GM12891 (cell line): ENCODE measurements around the gene SMIM3.
A peak's percentile ranks its signal among the peaks of the same experiment; 100 is the strongest.
"Not testable (repeated sequence)": the region's sequence is repeated elsewhere in the genome, so short reads cannot be mapped to it uniquely, and the experiment has no call there.

Experiments used
- DNase-seq: peaks from one replicate; pipeline ENCODE4 v3.0.0; 2011; ENCODE audit warnings: low spot score; ENCODE audit not compliant: insufficient read length
- FAIRE-seq: peaks from 2 replicates; lab custom pipeline; 2011; peaks lifted over from hg19 to GRCh38; lab: Jason Lieb, UNC
- PAX5 ChIP-seq: IDR thresholded peaks from 2 replicates; pipeline ENCODE4 v1.6.1; 2011; ENCODE audit warnings: low read length, moderate library complexity, mild to moderate bottlenecking; ENCODE audit not compliant: insufficient read depth, severe bottlenecking
- POLR2A ChIP-seq: IDR thresholded peaks from 2 replicates; pipeline ENCODE4 v1.6.1; 2011; ENCODE audit warnings: low read depth, low read length, control low read depth
- POLR2AphosphoS5 ChIP-seq: IDR thresholded peaks from 2 replicates; pipeline ENCODE4 v1.6.1; 2011; ENCODE audit warnings: low read depth, low read length, control low read depth
- POU2F2 ChIP-seq: IDR thresholded peaks from 2 replicates; pipeline ENCODE4 v1.6.1; 2011; ENCODE audit warnings: low read depth, mild to moderate bottlenecking, control low read depth, low read length, moderate library complexity
- SPI1 ChIP-seq: IDR thresholded peaks from 2 replicates; pipeline ENCODE4 v1.6.1; 2011; ENCODE audit warnings: low read depth, low read length, control low read depth
- TAF1 ChIP-seq: IDR thresholded peaks from 2 replicates; pipeline ENCODE4 v1.6.1; 2011; ENCODE audit warnings: low read depth, low read length, control low read depth

SMIM3 gene

DNA sequence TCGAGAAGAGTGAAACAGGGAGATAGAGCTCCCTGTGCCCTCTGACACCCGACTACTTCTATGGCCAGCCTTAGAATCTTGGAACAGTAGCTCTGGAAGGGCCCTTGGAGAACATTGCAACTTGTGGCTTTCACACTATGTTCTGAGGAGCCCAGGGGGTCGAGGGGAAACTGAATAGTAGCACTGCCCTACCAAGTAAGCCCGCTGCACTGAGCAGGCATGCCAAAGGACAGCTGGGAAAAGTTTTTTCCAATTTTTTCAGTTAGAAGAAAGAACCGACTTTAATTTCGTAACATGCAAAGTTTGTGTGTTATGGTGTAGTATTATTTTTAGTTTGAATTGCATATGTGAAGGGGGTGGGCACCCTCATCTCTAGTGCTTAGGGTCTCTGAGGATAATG, 10.9 kb downstream of the SMIM3 start:
- no peak for TF ChIP-seq SPI1
- no peak for TF ChIP-seq PAX5
- TF ChIP-seq POLR2AphosphoS5, result no peak
- no peak for TF ChIP-seq POLR2A
- no peak for TF ChIP-seq POU2F2
- no peak for TF ChIP-seq TAF1
- no peak for DNase-seq
- FAIRE-seq, result peak; percentile 71

DNA sequence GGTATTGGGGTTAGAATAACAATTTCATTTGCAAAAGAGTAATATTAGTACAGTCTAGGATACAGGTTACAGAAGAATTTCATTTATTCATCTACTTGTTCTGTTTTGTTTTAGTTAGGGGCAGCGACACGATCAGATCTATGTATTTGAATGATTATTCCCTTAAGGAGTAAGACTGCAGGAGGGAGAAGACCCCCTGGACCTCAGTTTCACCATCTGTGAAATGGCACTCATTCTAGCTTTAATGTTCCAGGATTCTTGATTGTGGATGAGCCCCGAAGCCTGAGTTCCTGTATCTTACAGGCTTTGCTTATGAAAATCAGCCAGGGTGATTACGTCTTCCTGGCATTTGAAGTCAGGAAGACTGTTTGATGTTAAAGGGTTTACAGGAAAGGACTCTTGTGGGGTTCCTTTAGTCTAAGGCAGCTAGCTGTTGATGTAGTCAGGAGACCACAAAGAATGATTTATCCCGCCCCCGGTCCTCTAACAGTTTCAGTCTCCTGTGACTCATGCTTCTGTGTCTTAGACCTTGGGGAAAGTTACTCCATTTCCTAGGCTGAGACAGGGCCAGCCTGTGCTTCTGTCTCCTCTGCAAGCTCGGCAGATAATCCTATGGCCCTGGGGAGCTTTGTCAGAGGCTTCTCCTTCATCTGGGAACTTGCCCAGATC, 11.5 kb downstream of the SMIM3 start:
- DNase-seq (no peak), FAIRE-seq (peak; percentile 84)
- TF ChIP-seq POLR2A (peak; percentile 67; the same call in 1 of the 2 replicates), POLR2AphosphoS5 (peak; percentile 53; the same call in 1 of the 2 replicates), POU2F2 (peak; percentile 46; the same call in 1 of the 2 replicates), TAF1 (no peak), SPI1 (no peak), PAX5 (no peak)

DNA sequence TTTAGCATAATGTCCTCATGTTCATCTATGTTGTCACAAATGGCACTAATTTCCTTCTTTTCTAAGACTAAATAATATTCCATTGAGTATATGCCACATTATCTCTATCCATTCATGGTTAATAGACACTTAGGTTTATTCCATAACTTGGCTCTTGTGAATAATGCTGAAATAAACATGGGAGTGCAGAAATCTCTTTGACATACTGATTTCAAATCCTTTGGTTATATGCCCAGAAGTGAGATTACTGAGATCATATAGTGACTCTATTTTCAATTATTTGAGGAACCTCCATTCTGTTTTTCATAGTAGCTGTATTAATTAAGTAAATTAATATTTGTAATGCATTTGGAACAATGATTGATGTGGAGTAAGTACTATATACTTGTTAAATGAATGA, 13.0 kb downstream of the SMIM3 start:
- FAIRE-seq (no peak), DNase-seq (no peak)
- TF ChIP-seq POLR2A, result no peak
- TF ChIP-seq TAF1, result no peak
- no peak for TF ChIP-seq POLR2AphosphoS5
- TF ChIP-seq SPI1, result no peak
- TF ChIP-seq POU2F2, result no peak
- TF ChIP-seq PAX5, result no peak

- peak; percentile 79 for TF ChIP-seq SPI1
- not testable (repeated sequence) for FAIRE-seq, DNase-seq
Observed at GRCh38 chr5:150793423-150793888, 14.9 kb downstream of the SMIM3 start.

DNA sequence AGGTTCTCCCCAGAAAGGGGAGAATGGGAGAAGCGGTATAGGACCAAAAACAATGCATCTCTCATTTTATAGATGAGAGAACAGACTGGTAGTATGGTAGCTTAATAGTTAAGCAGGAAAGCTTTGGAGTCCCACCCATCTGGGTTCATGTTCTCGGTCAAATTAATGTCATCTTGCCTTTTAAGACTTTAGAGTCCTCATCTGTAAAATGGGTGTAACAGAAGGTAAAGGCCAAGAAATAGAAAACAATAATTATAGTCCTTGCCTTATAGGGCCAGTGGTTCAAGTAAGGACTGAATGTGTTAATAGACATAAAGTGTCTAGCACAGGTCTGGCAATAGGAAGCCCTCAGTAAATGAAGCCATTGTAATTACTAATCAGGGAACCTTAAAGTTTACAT, 16.4 kb downstream of the SMIM3 start:
- DNase-seq, result no peak
- no peak for FAIRE-seq
- TF ChIP-seq POLR2AphosphoS5 (no peak), SPI1 (no peak), POU2F2 (no peak)

DNA sequence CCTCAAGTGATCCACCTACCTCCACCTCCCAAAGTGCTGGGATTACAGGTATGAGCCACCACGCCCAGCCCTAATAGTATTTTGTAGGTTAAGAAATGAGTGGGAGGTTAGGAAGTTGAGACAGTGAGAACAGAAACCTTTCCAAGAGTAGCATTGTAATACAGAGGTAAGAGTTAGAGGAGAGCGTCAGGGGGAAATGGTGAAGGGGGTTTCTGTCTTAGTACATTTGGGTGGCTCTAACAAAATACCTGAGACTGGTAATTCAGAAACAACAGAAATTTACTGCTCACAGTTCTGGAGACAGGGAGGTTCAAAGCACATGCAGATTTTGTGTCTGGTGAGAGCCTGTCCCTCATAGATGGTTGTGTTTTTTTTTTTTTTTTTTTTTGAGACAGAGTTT, 18.8 kb downstream of the SMIM3 start:
- FAIRE-seq (no peak), DNase-seq (no peak)
- no peak for TF ChIP-seq POU2F2
- TF ChIP-seq PAX5, result no peak
- TF ChIP-seq POLR2AphosphoS5, result no peak
- TF ChIP-seq POLR2A, result no peak
- TF ChIP-seq TAF1, result no peak

DNA sequence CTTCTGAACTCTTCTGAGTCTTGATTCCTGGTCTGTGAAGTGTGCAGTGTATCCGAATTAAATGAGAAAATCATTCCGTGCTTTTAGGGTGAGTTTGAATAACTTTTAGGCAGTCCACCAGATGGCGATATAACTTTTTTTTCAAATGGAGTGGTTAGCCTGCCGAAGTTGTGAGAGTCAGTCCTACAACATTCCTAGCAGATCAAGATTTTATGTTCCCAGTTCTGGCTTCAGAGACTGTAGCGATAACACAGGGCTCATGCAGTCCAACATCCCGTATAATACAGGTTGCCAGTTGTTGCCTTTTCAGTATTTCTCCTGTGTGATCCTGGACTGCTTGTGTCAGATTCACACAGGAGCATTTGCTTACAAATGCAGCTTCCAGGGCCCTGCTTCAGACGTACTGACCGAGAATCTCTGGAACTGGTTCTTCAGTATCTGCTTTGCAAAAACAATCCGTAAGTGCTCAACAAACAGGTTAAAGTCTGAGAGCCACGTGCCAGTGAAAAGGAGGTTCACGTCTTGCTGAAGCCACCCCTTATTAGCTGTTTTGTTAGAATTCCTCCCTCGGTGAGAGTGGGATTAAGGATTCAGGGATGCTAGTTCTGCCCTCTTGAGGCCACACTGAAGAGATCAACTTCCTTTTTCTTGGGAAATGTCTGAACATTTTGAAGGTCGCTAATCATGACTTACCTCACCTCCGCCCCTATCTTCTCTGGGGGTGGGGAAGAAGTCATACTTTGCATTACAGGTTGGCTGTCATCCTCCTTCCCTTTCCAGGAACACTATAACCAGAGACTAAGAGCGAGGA, 22.8 kb downstream of the SMIM3 start:
- DNase-seq (no peak), FAIRE-seq (peak; percentile 91)

GRCh38 chr5:150804388-150804787, 25.8 kb downstream of the SMIM3 start:
- DNase-seq (no peak), FAIRE-seq (no peak)
- no peak for TF ChIP-seq POU2F2

More for the DNA sequence above, 22.8 kb downstream of the SMIM3 start:
- no peak for TF ChIP-seq TAF1
- TF ChIP-seq POLR2AphosphoS5, result no peak
- TF ChIP-seq PAX5, result no peak
- TF ChIP-seq POU2F2, result no peak
- TF ChIP-seq POLR2A, result no peak
- no peak for TF ChIP-seq SPI1

GRCh38 chr5:150809363-150809762, 30.8 kb downstream of the SMIM3 start:
- no peak for DNase-seq
- FAIRE-seq, result no peak
- TF ChIP-seq TAF1 (no peak), PAX5 (no peak), SPI1 (no peak), POLR2AphosphoS5 (no peak), POU2F2 (no peak), POLR2A (no peak)

- no peak for DNase-seq
- no peak for FAIRE-seq
- TF ChIP-seq SPI1, result no peak
- TF ChIP-seq POLR2A, result no peak
- TF ChIP-seq POLR2AphosphoS5, result no peak
- TF ChIP-seq POU2F2, result no peak
- TF ChIP-seq PAX5, result no peak
- no peak for TF ChIP-seq TAF1
Observed at GRCh38 chr5:150815010-150815409, 36.5 kb downstream of the SMIM3 start.
